Activated CD4-positive, alpha-beta T cell treated with anti-CD3 and anti-CD28 coated beads for 24 hours (primary cell): Measurements from ENCODE around the gene ATP2A2.
"Not testable (repeated sequence)": the region's sequence is repeated elsewhere in the genome, so short reads cannot be mapped to it uniquely, and the experiment has no call there.

Experiments
- DNase-seq, 2 donors: peaks; one replicate each; pipeline ENCODE4 v3.0.0-alpha.2; 2020; ENCODE audit warnings: low read depth in 2 of 2

The ATP2A2 gene

GRCh38 chr12:110289711-110290078 lies 8.6 kb downstream of the ATP2A2 start:
- no peak for DNase-seq

GRCh38 chr12:110301065-110301806 lies 20.2 kb downstream of the ATP2A2 start:
- DNase-seq, result no peak

- DNase-seq, result no peak
Measured at GRCh38 chr12:110304061-110304551, 23.1 kb downstream of the ATP2A2 start.

GRCh38 chr12:110307372-110307771 lies 26.3 kb downstream of the ATP2A2 start:
- DNase-seq, result no peak

GRCh38 chr12:110310763-110311162 lies 29.7 kb downstream of the ATP2A2 start:
- no peak for DNase-seq

GRCh38 chr12:110311903-110312302 lies 30.9 kb downstream of the ATP2A2 start:
- DNase-seq, result no peak

GRCh38 chr12:110312581-110313360 lies 31.7 kb downstream of the ATP2A2 start:
- DNase-seq, result no peak

- no peak for DNase-seq
Measured at GRCh38 chr12:110314308-110314707, 33.3 kb downstream of the ATP2A2 start.

- no peak for DNase-seq
Measured at GRCh38 chr12:110316861-110317260, 35.8 kb downstream of the ATP2A2 start.

GRCh38 chr12:110317911-110318310 lies 36.9 kb downstream of the ATP2A2 start:
- no peak for DNase-seq

GRCh38 chr12:110320550-110320949 lies 39.5 kb downstream of the ATP2A2 start:
- DNase-seq, result no peak

GRCh38 chr12:110329710-110330109 lies 48.7 kb downstream of the ATP2A2 start:
- no peak for DNase-seq

- DNase-seq, result no peak
Measured at GRCh38 chr12:110330124-110330523, 49.1 kb downstream of the ATP2A2 start.

- no peak for DNase-seq
Measured at GRCh38 chr12:110330544-110330943, 49.5 kb downstream of the ATP2A2 start.

- DNase-seq, result no peak
Measured at GRCh38 chr12:110333201-110333600, 52.2 kb downstream of the ATP2A2 start.

- DNase-seq, result no peak
Measured at GRCh38 chr12:110335481-110336045, 54.5 kb downstream of the ATP2A2 start.

- DNase-seq, result no peak
Measured at GRCh38 chr12:110337912-110338710, 57.1 kb downstream of the ATP2A2 start.

GRCh38 chr12:110338754-110339153 lies 57.7 kb downstream of the ATP2A2 start:
- no peak for DNase-seq

- DNase-seq, result no peak
Measured at GRCh38 chr12:110339184-110339952, 58.3 kb downstream of the ATP2A2 start.

GRCh38 chr12:110340261-110340660 lies 59.2 kb downstream of the ATP2A2 start:
- not testable (repeated sequence) for DNase-seq

- no peak for DNase-seq
Measured at GRCh38 chr12:110340706-110341105, 59.7 kb downstream of the ATP2A2 start.
